Measurements from ENCODE around the gene SNED1.

SNED1 gene

DNA sequence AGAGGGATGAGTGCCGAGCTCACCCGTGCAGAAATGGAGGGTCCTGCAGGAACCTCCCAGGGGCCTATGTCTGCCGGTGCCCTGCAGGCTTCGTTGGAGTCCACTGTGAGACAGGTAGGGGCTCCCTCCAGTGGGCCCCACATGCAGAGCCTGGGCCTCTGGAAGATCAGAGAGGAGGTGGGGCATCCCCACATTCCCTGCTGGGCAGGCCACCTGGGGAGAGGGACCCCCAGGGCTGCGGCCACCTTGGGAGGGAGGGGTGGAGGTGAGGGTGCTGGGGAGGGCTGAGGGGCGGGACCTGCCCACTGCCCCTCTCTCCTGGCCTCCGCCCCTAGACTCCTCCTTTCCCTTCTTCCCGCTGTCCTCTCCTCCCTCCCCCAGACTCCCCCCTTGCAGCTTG lies 65.2 kb downstream of the SNED1 start:
- DNase-seq (ENCODE audit: low read depth): no peak
- peak overlapping the region; percentile 55 for H3K4me3 ChIP-seq (ENCODE audit: low read depth, low read length)
- TF ChIP-seq, protein P1, sequence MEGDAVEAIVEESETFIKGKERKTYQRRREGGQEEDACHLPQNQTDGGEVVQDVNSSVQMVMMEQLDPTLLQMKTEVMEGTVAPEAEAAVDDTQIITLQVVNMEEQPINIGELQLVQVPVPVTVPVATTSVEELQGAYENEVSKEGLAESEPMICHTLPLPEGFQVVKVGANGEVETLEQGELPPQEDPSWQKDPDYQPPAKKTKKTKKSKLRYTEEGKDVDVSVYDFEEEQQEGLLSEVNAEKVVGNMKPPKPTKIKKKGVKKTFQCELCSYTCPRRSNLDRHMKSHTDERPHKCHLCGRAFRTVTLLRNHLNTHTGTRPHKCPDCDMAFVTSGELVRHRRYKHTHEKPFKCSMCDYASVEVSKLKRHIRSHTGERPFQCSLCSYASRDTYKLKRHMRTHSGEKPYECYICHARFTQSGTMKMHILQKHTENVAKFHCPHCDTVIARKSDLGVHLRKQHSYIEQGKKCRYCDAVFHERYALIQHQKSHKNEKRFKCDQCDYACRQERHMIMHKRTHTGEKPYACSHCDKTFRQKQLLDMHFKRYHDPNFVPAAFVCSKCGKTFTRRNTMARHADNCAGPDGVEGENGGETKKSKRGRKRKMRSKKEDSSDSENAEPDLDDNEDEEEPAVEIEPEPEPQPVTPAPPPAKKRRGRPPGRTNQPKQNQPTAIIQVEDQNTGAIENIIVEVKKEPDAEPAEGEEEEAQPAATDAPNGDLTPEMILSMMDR (IDR thresholded peaks at IDR 0.05; ENCODE audit: control insufficient read depth, extremely low read depth, insufficient read depth): peak; percentile 27; the same call in 1 of the 2 replicates

DNA sequence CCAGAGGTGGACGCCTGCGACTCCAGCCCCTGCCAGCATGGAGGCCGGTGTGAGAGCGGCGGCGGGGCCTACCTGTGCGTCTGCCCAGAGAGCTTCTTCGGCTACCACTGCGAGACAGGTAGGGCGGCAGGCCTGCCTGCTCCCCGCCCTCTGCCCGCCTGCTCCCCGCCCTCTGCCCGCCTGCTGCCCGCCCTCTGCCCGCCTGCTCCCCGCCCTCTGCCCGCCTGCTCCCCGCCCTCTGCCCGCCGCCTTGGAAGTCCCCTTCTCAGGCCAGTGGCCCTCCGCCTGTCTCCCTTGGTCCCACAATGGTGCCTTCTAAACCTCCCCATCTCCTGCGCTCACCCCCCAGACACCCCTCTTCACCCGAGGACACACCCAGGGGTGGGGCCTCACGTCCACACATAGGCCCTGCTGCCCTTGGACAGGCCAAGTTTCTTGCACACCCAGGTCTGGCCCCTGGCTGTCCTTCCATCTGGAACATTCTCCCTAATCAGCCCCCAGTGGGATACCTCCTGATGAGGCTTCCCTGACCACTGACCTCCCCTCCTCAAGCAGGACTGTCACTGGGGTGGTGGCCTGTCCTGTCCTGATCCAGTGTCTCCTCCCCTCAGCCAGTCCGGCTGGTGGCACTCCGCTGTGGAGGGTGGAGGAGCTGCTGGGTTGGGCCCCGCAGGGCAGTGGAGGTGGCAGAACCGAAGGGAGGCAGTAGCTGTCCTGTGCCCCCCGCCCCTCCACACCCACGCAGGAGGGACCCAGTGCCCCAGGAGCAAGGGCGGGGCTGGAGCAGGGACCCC lies 65.8 kb downstream of the SNED1 start:
- peak overlapping the region; percentile 55 for H3K4me3 ChIP-seq (ENCODE audit: low read depth, low read length)
- TF ChIP-seq, protein P1 (IDR thresholded peaks at IDR 0.05; ENCODE audit: control insufficient read depth, extremely low read depth, insufficient read depth): no peak
- DNase-seq (ENCODE audit: low read depth): no peak

DNA sequence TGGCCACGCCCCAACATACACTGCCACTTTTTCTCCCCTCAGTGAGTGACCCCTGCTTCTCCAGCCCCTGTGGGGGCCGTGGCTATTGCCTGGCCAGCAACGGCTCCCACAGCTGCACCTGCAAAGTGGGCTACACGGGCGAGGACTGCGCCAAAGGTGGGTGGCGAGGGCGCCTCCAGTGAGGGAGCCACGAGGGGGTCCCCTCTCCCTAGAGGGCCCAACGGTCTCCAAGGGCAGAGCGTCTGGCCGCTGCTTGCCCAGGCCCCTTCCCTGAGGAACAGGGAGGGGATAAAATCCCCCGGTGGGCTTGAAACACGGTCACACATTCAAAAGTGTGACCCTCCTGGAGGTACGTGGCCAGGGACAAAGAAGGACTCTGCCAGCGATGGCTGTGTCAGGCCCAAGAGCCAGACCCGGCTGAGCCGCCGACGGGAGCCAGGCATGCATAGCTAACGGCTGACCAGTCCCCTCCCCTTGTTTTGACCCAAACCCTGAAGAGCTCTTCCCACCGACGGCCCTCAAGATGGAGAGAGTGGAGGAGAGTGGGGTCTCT lies 66.5 kb downstream of the SNED1 start:
- TF ChIP-seq, protein P1 (IDR thresholded peaks at IDR 0.05; ENCODE audit: control insufficient read depth, extremely low read depth, insufficient read depth): no peak
- no peak for DNase-seq (ENCODE audit: low read depth)
- H3K4me3 ChIP-seq (ENCODE audit: low read depth, low read length): no peak overlapping the region

DNA sequence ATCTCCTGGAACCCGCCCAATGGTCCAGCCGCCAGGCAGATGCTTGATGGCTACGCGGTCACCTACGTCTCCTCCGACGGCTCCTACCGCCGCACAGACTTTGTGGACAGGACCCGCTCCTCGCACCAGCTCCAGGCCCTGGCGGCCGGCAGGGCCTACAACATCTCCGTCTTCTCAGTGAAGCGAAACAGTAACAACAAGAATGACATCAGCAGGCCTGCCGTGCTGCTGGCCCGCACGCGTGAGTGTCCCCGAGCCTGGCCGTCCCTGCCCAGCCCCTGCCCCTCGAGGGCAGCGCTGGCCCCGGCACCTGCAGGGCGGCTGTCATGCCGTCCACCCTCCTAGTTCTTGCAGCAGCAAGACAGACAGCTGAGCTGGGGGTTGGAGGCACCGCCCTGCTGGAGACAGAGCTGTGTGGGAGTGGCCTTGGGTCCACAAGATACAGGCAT lies 67.0 kb downstream of the SNED1 start:
- H3K4me3 ChIP-seq (ENCODE audit: low read depth, low read length): no peak overlapping the region
- DNase-seq (ENCODE audit: low read depth): no peak
- TF ChIP-seq, protein P1 (IDR thresholded peaks at IDR 0.05; ENCODE audit: control insufficient read depth, extremely low read depth, insufficient read depth): no peak

DNA sequence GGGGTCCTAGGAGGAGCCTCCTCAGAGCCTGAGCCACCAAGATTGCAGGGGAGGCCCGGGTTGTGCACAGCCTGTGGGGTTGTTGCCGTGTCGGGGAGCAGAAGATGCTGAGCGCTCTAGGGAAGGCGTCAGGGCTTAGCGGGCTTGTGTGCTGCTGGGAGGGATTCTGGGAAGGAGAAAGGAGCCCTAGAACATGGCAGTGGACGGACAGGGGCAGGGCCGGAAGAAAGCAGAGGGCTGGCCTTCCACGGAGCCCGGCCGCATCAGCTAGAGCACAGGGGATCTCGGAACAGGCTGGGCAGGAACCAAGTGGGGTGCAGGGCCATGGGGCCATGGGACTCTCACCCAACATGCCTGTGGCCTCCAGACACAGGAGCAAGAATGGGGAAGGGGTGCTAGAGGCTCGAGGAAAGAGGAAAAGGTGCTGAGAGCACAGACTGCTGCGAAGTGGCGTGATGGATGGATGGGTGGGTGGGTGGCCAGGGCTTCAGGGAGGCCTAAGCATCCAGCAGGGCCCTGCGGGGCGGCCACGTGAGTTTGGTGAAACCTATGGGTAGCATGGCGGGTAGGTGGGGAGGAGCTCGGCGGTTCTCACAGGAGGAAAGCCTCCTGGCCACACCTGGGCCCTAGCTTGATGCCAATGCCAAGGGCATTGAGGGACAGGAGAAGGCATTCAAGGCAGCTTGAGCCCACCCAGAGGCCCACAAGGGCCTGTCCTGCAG lies 67.9 kb downstream of the SNED1 start:
- no peak for DNase-seq (ENCODE audit: low read depth)
- TF ChIP-seq, protein P1 (IDR thresholded peaks at IDR 0.05; ENCODE audit: control insufficient read depth, extremely low read depth, insufficient read depth): no peak
- H3K4me3 ChIP-seq (ENCODE audit: low read depth, low read length): no peak overlapping the region

DNA sequence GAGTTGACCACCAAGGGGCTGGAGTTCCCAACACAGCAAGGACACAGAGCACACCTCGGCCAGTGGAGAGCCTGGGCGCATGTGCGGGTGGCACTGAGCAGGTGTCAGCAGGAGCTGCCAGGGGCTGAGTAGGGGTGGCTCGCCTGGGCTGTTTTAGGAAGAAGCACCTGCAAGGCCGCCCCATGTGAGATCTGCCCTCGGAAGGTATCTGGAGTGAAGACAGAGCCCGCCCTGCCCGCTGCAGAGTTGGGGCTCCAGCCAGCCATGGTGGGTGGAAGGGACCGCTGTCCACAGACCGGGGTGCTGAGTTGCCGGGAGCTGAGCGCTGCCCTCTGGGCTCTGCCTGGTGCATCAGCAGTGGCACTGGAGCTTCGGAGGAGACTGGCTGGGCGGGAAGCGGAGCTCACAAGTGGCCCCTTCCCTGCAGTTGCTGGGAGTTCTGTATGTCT lies 68.5 kb downstream of the SNED1 start:
- H3K4me3 ChIP-seq (ENCODE audit: low read depth, low read length): no peak overlapping the region
- TF ChIP-seq, protein P1 (IDR thresholded peaks at IDR 0.05; ENCODE audit: control insufficient read depth, extremely low read depth, insufficient read depth): no peak
- no peak for DNase-seq (ENCODE audit: low read depth)
